G401.6 (cell line): ENCODE results near the gene WRNIP1.

Source experiments
- FAIRE-seq: peaks from 2 replicates; lab custom pipeline; 2012; peaks lifted over from hg19 to GRCh38; lab: Jason Lieb, UNC

The WRNIP1 gene

DNA sequence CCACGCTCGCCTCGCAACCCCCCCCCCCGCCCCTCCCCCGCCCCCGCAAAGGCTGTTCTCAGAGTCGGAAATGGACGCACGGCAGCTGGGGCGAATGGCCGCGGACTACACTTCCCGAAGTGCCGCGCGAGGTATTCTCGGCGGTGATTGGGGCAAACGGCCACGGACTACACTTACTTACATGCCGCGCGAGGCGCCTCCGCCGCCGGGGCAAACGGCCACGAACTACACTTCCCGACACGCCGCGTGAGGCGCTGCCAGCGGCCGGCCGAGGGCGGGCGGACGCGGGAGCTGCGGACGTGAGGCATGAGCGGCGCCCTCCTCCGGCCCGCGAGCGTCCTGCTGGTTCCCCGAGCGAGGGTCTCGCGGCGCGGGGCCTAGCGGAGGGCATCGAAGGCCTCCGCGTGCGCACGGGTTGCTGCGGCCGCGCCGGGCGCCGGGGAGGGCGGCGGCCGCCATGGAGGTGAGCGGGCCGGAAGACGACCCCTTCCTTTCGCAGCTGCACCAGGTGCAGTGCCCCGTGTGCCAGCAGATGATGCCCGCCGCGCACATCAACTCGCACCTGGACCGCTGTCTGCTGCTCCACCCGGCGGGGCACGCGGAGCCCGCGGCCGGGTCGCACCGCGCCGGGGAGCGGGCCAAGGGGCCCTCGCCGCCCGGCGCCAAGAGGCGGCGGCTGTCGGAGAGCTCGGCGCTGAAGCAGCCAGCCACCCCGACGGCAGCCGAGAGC lies at the start of gene WRNIP1:
WRNIP1 (plus strand) TSS at position 228 of the 730 bp plus-strand sequence; CDS start at position 458, 230 bp downstream.
- FAIRE-seq = no peak

DNA sequence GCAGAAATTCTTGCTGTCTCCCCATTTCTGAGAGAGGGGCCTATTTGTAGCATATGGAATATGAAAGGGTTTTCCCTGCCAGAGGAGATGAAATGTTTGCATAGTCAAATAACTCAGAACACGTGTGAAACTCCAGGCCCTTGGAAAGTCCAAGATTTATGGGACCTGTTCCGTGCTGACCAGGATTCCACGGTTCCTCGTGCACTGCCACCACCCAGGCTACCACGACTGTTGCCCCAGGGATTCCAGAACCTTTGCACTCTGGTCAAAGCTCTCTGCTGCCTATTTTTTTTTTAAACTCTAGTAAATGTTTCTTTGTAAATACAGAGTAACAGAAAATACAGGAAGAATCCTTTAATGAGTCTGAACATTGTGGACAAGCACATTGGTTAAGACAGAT lies 49.5 kb upstream of the WRNIP1 start:
- no peak for FAIRE-seq

DNA sequence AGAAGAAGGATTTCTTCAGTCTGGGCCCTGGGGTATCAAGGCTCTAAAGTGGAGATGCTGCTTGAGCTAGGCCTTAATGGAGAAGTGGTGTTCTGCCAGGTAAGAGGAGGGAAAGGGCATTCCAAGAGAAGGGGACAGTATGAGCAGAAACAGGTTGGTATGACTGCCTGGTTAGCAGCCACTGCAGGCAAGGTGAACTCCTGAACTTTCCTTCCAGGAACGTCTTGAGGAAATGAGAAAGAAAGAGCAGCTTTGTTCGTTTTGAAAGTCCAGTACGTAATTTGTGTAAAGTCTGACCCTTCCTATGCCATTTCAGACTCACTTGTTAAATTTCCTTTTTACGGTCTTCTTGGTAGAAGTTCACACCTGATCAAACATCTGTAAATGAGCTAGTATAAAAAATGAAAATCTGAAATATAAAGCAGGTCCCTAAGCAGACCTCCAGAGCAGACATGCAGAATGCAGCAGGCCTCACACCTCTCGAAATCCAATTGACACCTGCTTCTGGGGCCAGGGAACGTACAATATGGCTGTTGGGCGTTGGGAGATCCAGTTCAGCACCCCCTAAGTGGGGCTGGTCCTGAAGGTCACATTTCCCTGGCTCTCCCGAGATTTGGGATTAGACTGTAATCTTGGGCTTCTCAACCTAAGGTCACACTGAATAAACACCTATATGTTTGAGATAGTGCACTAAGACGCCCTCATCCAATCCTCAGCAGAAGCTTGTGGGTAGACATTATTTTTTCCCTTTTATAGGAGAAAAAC lies 48.1 kb upstream of the WRNIP1 start:
- no peak for FAIRE-seq

DNA sequence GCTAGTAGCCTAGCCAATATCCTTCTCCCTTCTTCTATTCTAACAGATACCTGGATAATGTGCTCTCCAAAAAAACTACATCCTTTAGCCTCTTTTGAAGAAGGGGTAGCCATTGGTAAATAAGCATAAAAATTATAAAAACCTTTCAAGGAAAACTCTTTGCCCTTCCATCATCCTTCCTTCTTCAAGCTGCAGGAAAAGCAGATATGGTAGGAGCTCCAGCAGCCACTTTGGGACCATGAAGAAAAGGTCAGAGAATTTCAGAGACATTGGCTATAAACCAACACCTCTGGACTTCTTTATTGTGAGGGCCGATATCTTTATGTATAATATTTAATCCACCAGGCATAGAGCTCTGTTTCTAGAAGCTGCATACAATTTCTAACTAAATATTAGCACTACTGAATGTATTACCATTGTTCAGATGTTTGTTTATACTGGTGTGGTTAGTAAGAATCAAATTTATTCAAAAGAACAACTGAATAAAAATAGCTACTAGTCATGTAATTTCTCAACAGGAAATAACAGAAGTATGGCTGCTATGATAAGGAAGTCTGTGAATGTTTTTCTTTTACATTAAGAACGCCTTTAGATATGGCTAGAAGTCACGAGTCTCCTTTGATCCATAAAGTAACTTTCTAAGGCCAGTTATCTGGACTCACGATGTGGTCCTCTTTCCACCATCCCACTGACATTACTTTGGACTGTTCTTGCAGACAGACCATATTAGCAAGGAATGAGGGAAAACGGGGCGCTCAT lies 46.7 kb upstream of the WRNIP1 start:
- FAIRE-seq = no peak

DNA sequence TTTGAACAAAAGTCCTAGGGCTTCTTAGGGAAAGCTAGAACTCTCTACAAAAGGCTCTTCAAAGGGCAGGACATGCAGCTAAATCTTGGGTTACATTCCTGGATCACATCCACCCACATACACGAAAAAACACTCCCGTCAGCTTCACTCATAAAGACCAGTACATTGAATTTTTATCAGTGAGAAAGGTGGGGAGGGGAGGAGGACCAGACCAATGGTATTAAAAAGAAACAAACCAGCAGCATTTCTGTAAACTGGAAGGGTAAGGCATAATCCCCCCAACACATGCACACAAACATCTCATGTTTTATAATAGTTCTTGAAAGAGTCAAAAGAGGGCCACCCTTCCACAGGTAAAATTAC lies 46.1 kb upstream of the WRNIP1 start:
- FAIRE-seq = no peak

DNA sequence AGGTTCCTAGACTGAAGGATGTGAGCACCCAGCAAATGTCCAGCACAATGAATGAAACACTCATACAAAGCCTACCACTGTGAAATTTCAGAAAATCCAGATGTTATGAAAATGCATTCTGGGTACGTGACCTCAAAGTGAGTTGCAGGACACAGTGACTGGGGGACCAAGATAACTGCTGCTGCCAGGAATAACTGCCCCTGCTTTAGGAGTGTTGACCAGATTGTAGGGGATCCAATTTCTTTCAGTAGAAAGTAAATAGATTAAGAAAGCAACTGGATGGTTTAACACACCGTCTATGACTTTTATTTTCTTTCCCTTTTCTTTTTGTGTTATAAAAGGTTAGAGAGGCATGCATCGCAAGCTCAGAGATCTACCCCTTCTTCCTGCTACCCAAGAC lies 44.0 kb upstream of the WRNIP1 start:
- no peak for FAIRE-seq

DNA sequence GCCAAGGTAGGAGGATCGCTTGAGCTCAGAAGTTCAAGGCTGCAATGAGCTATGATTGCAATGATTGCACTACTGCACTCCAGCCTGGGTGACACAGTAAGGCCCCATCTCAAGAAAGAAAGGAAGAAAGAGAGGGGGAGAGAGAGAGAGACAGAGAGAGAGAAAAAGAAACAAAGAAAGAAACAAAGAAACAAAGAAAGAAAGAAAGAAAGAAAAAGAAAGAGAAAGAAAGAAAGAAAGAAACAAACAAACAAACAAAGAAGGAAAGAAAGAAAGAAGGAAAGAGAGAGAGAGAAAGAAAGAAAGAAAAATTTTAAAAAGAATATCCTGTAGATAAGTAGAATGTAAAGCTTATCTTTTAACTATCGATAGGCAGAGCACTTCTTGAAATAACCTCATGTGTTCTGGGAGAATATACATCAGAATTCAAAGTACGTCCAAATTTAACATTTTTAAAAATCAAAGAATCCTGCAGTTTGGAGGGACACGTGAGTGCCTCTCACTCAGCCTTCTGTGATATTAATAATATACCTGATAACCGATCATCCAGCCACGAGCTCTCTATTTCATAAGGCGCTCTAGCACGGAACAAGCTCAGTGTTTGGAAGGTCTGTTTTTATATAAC lies 39.7 kb upstream of the WRNIP1 start:
- FAIRE-seq = no peak

DNA sequence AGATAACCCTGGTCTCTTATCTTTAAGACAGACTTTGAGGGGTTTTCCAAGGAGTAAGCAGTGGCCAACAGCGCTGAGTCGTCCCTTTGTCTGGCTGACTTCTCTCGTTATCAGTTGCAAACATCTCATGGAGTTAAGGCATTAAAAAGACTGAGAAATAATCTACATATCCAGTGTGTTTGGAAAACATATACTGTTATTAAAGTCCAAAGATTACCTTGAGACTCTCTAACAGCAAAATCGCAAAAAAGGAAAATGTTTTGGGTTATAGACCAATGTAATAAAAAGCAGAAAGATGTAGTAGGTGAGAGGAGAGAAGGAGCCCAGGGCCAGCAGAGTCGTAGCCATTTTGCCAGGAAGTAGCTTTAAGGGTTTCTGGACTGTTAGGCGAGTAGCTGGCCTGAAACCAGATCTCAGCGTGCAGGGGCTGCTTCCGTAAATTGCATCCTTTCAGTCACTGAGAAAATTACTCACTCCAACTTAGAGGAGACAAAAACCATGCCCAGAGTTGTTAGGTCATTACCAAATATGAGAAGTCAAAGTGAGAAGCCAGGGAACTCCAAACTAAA lies 39.1 kb upstream of the WRNIP1 start:
- FAIRE-seq = no peak

DNA sequence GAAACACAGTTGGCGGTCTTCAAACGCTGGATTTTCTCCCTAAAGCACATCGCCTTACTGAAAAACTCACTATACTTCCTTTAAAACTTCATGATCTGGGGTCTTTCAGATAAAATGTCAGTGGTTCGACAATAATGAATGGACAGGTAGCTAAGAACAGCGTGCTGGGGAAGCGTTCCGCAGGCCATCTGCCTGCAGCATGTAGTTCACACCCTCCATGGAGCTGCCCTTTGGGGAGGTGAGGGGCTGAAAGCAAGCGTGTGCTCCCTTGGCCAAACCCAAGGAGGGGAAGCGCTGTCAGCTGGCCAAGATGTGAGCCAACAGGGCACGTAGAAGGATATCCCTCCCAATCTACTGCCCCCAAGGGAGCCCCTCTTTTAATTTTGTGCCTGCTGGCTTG lies 35.3 kb upstream of the WRNIP1 start:
- no peak for FAIRE-seq

DNA sequence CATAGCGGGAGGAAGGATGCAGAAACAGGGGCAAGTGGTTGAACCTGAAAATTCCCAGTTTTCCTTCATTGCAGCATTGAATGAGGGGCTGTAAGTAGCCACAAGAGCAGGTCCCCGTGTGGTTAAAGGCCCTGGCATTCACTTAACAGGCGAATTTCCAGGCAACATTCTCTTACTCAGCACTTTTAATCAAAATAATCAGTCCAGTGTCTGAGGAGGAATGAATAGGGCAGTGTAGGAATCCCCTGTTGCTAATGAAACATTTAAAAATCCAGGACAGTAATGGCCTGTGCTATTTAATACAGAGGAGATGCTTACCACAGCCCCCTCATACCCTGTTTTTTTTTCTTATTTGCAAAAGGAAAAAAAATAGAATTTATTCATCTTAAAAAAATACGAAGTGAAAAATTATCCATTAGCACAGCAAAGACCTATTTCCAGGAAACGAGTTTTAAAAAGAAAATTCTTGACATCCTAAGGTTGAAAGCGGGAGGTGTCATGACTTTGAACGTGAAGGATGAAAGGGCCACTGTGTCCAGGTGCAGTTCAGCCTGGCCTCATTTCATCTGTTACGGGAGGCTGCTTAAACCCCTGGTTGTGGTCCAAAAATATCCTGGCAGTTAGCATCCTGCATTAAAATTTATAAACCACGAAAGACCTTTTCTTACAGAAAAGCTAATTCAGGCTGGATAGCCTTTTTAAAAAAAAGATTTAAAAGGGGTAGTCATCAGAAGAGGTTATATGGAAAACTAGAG lies 34.7 kb upstream of the WRNIP1 start:
- no peak for FAIRE-seq

DNA sequence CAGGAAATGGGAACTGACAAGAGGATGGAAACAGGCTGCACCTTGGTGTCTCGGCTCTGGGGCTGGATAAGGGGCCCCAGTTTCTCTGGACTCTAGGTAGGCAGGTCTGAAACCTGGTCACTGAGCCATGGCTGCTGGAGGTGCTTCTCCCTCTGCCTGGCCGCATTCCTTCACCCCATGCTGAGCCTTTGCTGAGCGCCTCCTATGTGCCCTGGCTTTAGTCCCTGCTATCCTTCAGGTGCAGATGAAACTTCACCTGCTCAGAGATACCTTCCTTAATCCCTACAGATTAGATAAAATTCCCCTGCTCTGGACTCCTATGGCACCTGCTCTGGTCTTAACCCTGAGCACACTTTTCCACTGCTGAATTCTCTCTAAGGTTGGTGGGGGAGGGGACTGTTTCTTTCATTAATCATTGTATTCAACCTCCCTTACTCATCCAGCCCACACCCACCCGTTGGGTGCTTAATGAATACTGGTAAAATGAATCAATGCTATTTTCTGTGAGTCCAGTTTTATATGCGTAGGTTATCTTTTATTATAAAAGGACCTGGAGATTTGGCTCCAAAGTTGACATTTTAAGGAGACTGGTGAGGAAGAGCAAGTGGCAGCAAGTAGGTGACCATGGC lies 33.8 kb upstream of the WRNIP1 start:
- FAIRE-seq = no peak

DNA sequence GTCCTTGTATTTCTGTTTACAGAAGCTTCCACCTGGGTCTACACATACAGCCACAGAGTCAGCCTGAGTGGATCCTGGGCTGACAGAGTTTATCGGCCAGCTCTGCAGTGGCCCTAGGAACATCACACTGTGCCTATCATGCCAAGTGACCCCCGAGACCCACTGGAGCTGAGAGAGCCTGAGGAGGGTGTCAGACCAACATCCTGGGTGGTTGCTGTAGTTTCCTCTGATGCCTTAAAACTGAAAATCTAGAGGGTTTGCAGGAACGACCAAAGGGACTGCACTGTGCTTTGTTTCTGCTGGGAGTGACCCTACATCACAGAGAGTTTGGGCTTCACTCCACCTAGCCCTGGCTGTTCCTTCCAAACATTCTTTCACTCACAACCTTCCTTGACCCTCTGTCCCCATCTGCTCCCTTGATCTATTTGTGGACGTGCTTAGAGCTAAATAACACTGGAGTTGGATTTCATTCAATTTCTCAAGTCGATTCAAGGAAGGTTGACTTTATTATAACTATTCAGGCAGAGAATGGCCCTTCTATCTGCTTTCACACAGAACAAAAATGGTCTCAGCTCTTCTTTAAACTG lies 32.6 kb upstream of the WRNIP1 start:
- FAIRE-seq = no peak

DNA sequence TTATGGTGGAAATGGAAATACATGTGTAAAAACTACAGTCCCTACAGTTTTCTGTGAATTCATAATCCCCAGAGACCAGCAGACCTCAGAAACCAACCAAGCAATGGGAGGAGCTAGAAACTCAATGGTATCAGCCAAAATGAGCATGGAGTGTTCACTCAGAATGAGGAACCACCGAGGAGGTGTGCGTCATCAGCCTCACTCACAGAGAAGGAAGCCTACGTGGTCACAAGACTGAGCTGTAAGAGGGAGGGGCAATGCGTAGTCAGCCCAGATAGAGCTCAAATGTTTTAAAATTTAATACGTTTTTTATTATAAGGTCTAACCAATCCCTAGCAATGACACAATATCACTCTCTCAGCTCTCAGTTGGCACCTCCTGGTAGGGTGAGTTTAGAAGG lies 31.9 kb upstream of the WRNIP1 start:
- no peak for FAIRE-seq

DNA sequence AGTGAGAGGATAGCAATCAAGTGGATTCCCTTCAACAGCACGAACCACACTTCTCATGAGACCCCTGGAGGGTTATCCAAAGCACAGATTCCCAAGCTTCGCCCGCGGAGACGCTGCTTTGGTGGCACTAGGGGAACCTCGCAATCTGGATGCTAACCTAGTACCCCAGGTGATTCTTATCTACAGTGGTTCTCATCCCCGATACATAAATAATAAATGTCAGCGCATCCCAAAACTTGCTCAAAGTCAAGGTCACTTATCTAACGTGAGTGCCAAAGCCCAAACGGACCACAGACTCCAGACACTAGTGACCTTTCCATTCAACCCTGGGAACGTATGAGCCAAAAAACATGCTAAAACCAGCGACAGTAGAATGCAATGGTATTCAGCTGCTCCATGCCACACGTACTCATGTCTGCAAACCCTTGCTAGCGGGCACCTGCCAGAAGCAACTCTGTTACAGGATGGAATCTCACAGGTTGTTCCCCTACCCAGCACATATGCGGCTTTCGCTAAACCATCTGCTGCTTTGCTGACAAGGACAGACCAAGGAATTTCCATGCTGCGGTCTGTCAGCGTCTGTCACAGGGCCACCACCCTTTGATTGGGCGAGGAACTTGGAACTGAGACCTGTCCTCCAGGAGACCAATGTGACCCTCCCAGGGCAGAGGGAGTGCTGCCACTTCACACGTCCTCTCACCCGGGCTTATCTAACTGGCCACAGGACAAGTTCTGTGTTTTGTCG lies 31.3 kb upstream of the WRNIP1 start:
- FAIRE-seq = no peak

DNA sequence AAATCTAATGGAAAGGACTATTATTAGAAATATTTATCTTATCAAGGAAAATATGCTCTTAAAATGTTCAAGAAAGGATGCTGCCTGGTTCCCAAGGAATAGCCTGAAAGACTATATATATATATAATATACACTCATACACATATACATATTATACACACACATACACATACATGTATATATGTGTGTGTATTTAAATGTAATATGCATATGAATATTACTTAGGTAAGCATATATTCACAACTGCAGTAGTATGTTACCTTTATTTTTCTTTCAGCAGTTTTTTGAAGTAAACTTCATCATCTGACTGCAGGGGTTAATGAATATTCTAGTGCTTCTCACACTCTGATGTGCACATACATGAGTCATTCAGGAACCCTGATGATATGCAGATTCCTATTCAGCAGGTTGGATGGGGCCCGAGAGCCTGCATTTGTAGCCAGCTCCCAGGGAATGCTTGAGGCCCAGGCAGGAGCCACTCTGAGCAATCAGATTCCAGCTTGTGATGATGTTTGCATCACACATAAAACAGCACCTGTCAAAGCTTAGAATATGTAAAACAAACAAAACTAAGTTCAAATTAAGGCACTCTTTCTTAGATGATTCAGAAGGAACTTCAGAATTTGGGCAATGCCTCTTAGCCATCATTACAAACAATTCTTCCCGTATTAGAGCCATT lies 30.6 kb upstream of the WRNIP1 start:
- FAIRE-seq = no peak

DNA sequence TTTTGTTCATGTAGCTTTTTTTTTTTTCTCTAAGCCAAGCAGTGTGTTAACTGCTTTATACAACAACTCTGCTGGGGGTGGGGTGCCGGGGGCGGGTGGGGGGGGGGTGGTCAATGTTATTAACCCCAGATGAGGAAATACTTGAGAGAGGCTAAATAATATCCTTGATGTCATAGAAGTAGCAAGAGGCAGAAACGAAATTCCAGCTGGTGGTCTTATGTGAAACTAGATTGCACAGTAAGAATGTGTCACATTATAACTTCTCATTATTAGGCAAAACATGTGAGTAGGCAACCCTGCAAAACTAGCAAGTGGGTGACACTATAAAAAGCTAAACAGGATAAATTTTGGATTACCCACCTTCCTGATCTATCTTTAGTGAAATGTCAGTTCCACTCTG lies 27.3 kb upstream of the WRNIP1 start:
- no peak for FAIRE-seq

DNA sequence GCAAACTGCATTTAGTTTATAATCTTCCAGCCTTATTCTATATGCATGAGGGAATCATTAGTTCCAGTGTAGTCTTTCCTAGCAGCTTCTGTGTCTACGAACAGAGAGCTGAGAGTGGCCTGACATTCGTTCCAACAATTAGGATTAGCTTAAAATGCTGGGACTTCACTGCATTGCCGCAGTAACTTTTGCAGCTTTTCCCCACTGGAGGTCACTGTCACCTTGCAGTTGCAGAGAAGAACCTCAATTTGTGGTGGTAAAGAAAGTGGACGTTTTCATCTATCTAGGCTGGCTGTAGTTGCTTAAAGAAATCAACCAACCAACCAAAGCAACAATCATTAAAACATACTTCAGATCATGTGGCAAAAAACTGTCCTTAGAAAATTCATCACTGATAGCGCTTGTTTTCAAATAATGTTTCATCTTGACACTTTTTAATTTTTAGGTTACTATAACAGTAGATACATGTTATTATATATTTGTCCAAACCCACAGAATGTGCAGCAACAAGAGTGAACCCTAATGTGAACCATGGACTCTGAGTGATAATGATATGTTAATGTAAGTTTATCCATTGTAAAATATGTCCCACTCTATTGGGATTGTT lies 26.7 kb upstream of the WRNIP1 start:
- FAIRE-seq = peak; percentile 96

DNA sequence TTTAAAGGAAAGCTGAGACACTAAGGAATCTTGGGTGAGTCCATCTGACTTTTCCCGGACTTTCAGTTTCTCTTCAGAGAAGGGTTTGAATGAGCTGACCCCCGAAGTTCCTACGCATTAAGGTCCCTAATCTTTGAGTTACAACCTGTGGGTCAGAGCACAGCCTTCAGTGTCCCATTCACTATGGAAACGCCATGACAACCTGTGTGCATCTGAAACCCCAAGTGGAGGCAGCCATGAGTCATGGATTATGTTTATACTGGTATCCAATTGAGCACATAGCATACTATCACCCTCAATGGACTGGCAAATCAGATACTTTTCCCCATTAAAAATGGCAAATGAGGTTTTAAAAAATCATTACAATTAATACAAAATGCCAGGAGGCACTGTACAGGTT lies 25.9 kb upstream of the WRNIP1 start:
- no peak for FAIRE-seq

DNA sequence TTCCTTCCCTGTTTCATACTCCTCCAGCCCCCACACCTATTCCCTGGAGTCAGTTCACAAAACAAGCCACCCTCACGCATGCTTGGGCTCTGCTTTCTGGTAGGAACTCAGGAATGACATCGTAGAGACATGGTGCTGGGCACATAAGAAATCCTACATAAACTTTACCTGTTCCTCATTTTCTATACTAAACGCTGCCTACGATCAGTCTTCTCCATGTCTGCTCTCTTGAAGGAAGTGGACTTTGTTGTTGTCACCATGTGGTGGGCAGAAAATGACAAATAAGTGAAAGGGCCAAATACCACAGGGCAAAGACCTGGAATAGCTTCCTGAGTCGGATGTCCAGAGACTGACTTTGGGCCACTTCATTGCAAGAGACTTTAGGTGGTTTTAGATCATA lies 24.6 kb upstream of the WRNIP1 start:
- FAIRE-seq = no peak
